Omental fat pad (tissue), 4 donors: ENCODE results near the gene DHRS7B. TPM values are rescaled to one million over a fixed set of nuclear protein-coding genes. Genes with fewer than 3 reads are reported as not detected.

Source experiments
- ATAC-seq: fragments of 150-250 bp; one replicate; pipeline ENCODE4 v1.9.1; 2016; ENCODE audit warnings: mild to moderate bottlenecking, moderate library complexity; ENCODE audit not compliant: low FRiP score
- DNase-seq: peaks from one replicate; pipeline ENCODE4 v3.0.0-alpha.2; 2019; ENCODE audit warnings: low spot score
- CTCF ChIP-seq, 3 donors: fragments of 450-650 bp; IDR thresholded peaks; one replicate each; pipeline ENCODE4 v1.5.1; 2016 to 2017; ENCODE audit warnings: antibody characterized with exemption in 3 of 3, mild to moderate bottlenecking in 3 of 3, moderate library complexity in 2 of 3
- small RNA-seq: library from RNA; depleted of rRNA; stranded (forward); fragments of <200 nt; gene quantifications from one replicate; pipeline ENCODE3, GENCODE V24; 2016
- total RNA-seq, 4 donors: library from RNA; depleted of rRNA; stranded (reverse); fragments of >200 nt; gene quantifications; one replicate each; pipeline ENCODE4 v1.1.0, GENCODE V29; 2016

DHRS7B gene
- total RNA-seq, 4 donors from 2014 or later: 33.6 to 55.6 (median 46.5) TPM

GRCh38 chr17:21240369-21241055, 113.7 kb downstream of the DHRS7B start:
- no peak for ATAC-seq
- no peak for DNase-seq
- TF ChIP-seq CTCF (IDR thresholded peaks at IDR 0.05): no peak

Small RNA genes lying within 50 kb of the gene (small RNA-seq; reads per million reads assigned to genes)
- gene RN7SL426P: not detected

Other genes starting within 250 kb of the DHRS7B start
- 100 to 1,000 TPM in 3 of 4 donors, 10 to 100 TPM in 1; 99.1 to 121 (median 109) TPM for gene USP22, start 84.0 kb upstream of the DHRS7B start, total RNA-seq
- 10 to 100 TPM; 24.9 to 41.3 (median 34.0) TPM for gene TMEM11, start 87.2 kb downstream of the DHRS7B start, total RNA-seq
- 10 to 100 TPM in 2 of 4 donors, 1 to 10 TPM in 2; 7.5 to 19.1 (median 9.6) TPM for gene NATD1, start 126.4 kb downstream of the DHRS7B start, total RNA-seq
- gene MAP2K3, start 157.7 kb downstream of the DHRS7B start, total RNA-seq: 100 to 1,000 TPM in 1 of 4 donors, 10 to 100 TPM in 3; 36.8 to 170 (median 58.5) TPM
- 1 to 10 TPM; 1.5 to 3.2 (median 2.5) TPM for gene KCNJ12, start 249.4 kb downstream of the DHRS7B start, total RNA-seq